NCI-H2227 treated with DMSO at 0.1 percent for 48 hours (cell line): ENCODE data around the gene CEP112.
"Not testable (repeated sequence)": the region's sequence is repeated elsewhere in the genome, so short reads cannot be mapped to it uniquely, and the experiment has no call there.

Experiments
- DNase-seq: peaks from one replicate; lab custom pipeline; 2025; lab: John Stamatoyannopoulos, UW

Gene CEP112

GRCh38 chr17:65681763-65682162 lies 510.2 kb downstream of the CEP112 start:
- DNase-seq, result not testable (repeated sequence)

- no peak for DNase-seq
Observed at GRCh38 chr17:65679165-65679845, 512.6 kb downstream of the CEP112 start.

GRCh38 chr17:65678546-65678945 lies 513.4 kb downstream of the CEP112 start:
- no peak for DNase-seq

GRCh38 chr17:65677932-65678331 lies 514.0 kb downstream of the CEP112 start:
- DNase-seq, result no peak

GRCh38 chr17:65674246-65675045 lies 517.5 kb downstream of the CEP112 start:
- DNase-seq, result no peak

- DNase-seq, result no peak
Observed at GRCh38 chr17:65670667-65671371, 521.1 kb downstream of the CEP112 start.

- no peak for DNase-seq
Observed at GRCh38 chr17:65668211-65668610, 523.7 kb downstream of the CEP112 start.

GRCh38 chr17:65667656-65668055 lies 524.3 kb downstream of the CEP112 start:
- no peak for DNase-seq

GRCh38 chr17:65666876-65667321 lies 525.0 kb downstream of the CEP112 start:
- no peak for DNase-seq

GRCh38 chr17:65665966-65666365 lies 526.0 kb downstream of the CEP112 start:
- no peak for DNase-seq

- DNase-seq, result no peak
Observed at GRCh38 chr17:65664696-65665095, 527.2 kb downstream of the CEP112 start.

GRCh38 chr17:65664266-65664665 lies 527.7 kb downstream of the CEP112 start:
- no peak for DNase-seq

- DNase-seq, result no peak
Observed at GRCh38 chr17:65662196-65662595, 529.7 kb downstream of the CEP112 start.

GRCh38 chr17:65660947-65661346 lies 531.0 kb downstream of the CEP112 start:
- DNase-seq, result no peak

GRCh38 chr17:65660078-65660477 lies 531.9 kb downstream of the CEP112 start:
- no peak for DNase-seq

GRCh38 chr17:65659512-65659911 lies 532.4 kb downstream of the CEP112 start:
- no peak for DNase-seq

GRCh38 chr17:65657251-65657828 lies 534.6 kb downstream of the CEP112 start:
- no peak for DNase-seq

GRCh38 chr17:65656390-65657250 lies 535.3 kb downstream of the CEP112 start:
- no peak for DNase-seq

GRCh38 chr17:65655706-65656105 lies 536.2 kb downstream of the CEP112 start:
- no peak for DNase-seq

- no peak for DNase-seq
Observed at GRCh38 chr17:65644545-65644944, 547.4 kb downstream of the CEP112 start.

GRCh38 chr17:65638221-65638975 lies 553.5 kb downstream of the CEP112 start:
- no peak for DNase-seq
